HG03558 (cell line): ENCODE results near the gene AFG1L.

Experiments
- ATAC-seq: cut with Tn5 transposase; IDR thresholded peaks from one replicate; pipeline ENCODE4 v1.9.1; 2021; ENCODE audit warnings: moderate number of reproducible peaks; ENCODE audit not compliant: unreplicated experiment; ENCODE audit errors: extremely low read depth

AFG1L gene

GRCh38 chr6:108565091-108565766 is 270.4 kb downstream of the AFG1L start:
- ATAC-seq, result peak; percentile 54

- no peak for ATAC-seq
Measured at GRCh38 chr6:108565893-108566292, 271.0 kb downstream of the AFG1L start.

GRCh38 chr6:108566406-108566805 is 271.6 kb downstream of the AFG1L start:
- ATAC-seq, result no peak

GRCh38 chr6:108568101-108568500 is 273.2 kb downstream of the AFG1L start:
- no peak for ATAC-seq

GRCh38 chr6:108568551-108569305 is 273.9 kb downstream of the AFG1L start:
- no peak for ATAC-seq

- ATAC-seq, result no peak
Measured at GRCh38 chr6:108570517-108570916, 275.7 kb downstream of the AFG1L start.

GRCh38 chr6:108574457-108575141 is 279.7 kb downstream of the AFG1L start:
- ATAC-seq, result no peak
